GM23338 (cell line): ENCODE results near the gene RPS5. TPM values are rescaled to one million over a fixed set of nuclear protein-coding genes. Genes with fewer than 3 reads are reported as not detected.

ENCODE experiments used
- ATAC-seq: fragments of 200-7000 bp; cut with Tn5 transposase; 3 replicates; pipeline ENCODE4 v1.9.1; 2020
- DNase-seq: peaks from one replicate; pipeline ENCODE4 v3.0.0-alpha.2; 2015; ENCODE audit warnings: low spot score
- H2AFZ ChIP-seq: fragments of 200-600 bp; sonication (generic); 2 replicates; pipeline ENCODE4 v1.8.0; 2016; ENCODE audit warnings: antibody characterized with exemption, mild to moderate bottlenecking, moderate library complexity
- H3F3A ChIP-seq: fragments of 200-600 bp; sonication (generic); replicated peaks from 2 replicates; pipeline ENCODE4 v1.8.0; 2017; ENCODE audit warnings: antibody characterized with exemption, mixed run types, low read depth
- H3K27ac ChIP-seq: fragments of 200-600 bp; sonication (generic); 2 replicates; pipeline ENCODE4 v1.6.1; 2016; ENCODE audit warnings: low read depth
- H3K27me3 ChIP-seq: fragments of 200-600 bp; sonication (generic); 2 replicates; pipeline ENCODE4 v1.8.0; 2016; ENCODE audit warnings: mild to moderate bottlenecking, mixed run types, moderate library complexity; ENCODE audit not compliant: insufficient read depth
- H3K36me3 ChIP-seq: fragments of 200-600 bp; sonication (generic); 2 replicates; pipeline ENCODE4 v1.8.0; 2016; ENCODE audit warnings: mild to moderate bottlenecking; ENCODE audit not compliant: insufficient read depth
- H3K4me1 ChIP-seq: fragments of 200-600 bp; sonication (generic); 2 replicates; pipeline ENCODE4 v1.8.0; 2016; ENCODE audit warnings: mild to moderate bottlenecking, moderate library complexity; ENCODE audit not compliant: insufficient read depth
- H3K4me2 ChIP-seq: fragments of 200-600 bp; sonication (generic); 2 replicates; pipeline ENCODE4 v1.7.1; 2017; ENCODE audit warnings: mixed run types
- H3K4me3 ChIP-seq: fragments of 200-600 bp; sonication (generic); 2 replicates; pipeline ENCODE4 v1.6.1; 2016; ENCODE audit warnings: mixed run types
- H3K79me2 ChIP-seq: fragments of 200-600 bp; sonication (generic); replicated peaks from 2 replicates; pipeline ENCODE4 v1.8.0; 2017; ENCODE audit warnings: mild to moderate bottlenecking; ENCODE audit not compliant: insufficient read depth
- H3K9me2 ChIP-seq: fragments of 200-600 bp; sonication (generic); 2 replicates; pipeline ENCODE4 v1.8.0; 2017; ENCODE audit not compliant: insufficient read depth
- H4K20me1 ChIP-seq: fragments of 200-600 bp; sonication (generic); replicated peaks from 2 replicates; pipeline ENCODE4 v1.8.0; 2017; ENCODE audit warnings: mild to moderate bottlenecking; ENCODE audit not compliant: insufficient read depth
- H3K27ac Mint-ChIP-seq: 2 replicates; pipeline ENCODE4 v1.8.0; 2020; ENCODE audit warnings: inconsistent platforms, mild to moderate bottlenecking, moderate library complexity, mixed read lengths
- H3K27me3 Mint-ChIP-seq: 3 replicates; pipeline ENCODE4 v1.8.0; 2022; ENCODE audit warnings: low read depth, mild to moderate bottlenecking, moderate library complexity, mixed read lengths, inconsistent platforms; ENCODE audit not compliant: insufficient read depth, poor library complexity
- H3K36me3 Mint-ChIP-seq: 3 replicates; pipeline ENCODE4 v1.8.0; 2021; ENCODE audit warnings: low read depth, mild to moderate bottlenecking, inconsistent platforms, moderate library complexity, mixed read lengths
- H3K4me1 Mint-ChIP-seq: 3 replicates; pipeline ENCODE4 v1.8.0; 2020; ENCODE audit warnings: mild to moderate bottlenecking, inconsistent platforms, mixed read lengths
- H3K4me3 Mint-ChIP-seq: 3 replicates; pipeline ENCODE4 v1.8.0; 2021; ENCODE audit warnings: moderate library complexity, mild to moderate bottlenecking, inconsistent platforms, mixed read lengths
- H3K9me3 Mint-ChIP-seq: 3 replicates; pipeline ENCODE4 v1.8.0; 2020; ENCODE audit warnings: moderate library complexity, mild to moderate bottlenecking, inconsistent platforms, mixed read lengths
- CREB1 ChIP-seq: fragments of 250-450 bp; sonication (Bioruptor Pico); IDR thresholded peaks from 2 replicates; pipeline ENCODE4 v1.5.0; 2020; ENCODE audit warnings: low read depth, mild to moderate bottlenecking, moderate library complexity
- ETS1 ChIP-seq: IDR thresholded peaks from 2 replicates; pipeline ENCODE4 v1.6.1; 2016; ENCODE audit warnings: antibody characterized with exemption
- EZH2 ChIP-seq: fragments of 200-600 bp; sonication (generic); IDR thresholded peaks from one replicate; pipeline ENCODE4 v1.8.0; 2017; ENCODE audit warnings: antibody characterized with exemption, mild to moderate bottlenecking, low read depth; ENCODE audit not compliant: unreplicated experiment
- EZH2phosphoT487 ChIP-seq: fragments of 200-600 bp; sonication (generic); IDR thresholded peaks from one replicate; pipeline ENCODE4 v1.8.1; 2018; ENCODE audit warnings: antibody characterized with exemption; ENCODE audit not compliant: unreplicated experiment
- JUNB ChIP-seq: IDR thresholded peaks from one replicate; pipeline ENCODE4 v1.6.1; 2016; ENCODE audit warnings: antibody characterized with exemption; ENCODE audit not compliant: unreplicated experiment
- NANOG ChIP-seq: IDR thresholded peaks from 2 replicates; pipeline ENCODE4 v1.6.1; 2016; ENCODE audit warnings: antibody characterized with exemption, borderline replicate concordance
- STAT1 ChIP-seq: IDR thresholded peaks from one replicate; pipeline ENCODE4 v1.6.1; 2016; ENCODE audit warnings: antibody characterized with exemption; ENCODE audit not compliant: unreplicated experiment
- ZNF331 ChIP-seq: fragments of 250-450 bp; sonication (Bioruptor Pico); IDR thresholded peaks from 2 replicates; pipeline ENCODE4 v1.5.0; 2020; ENCODE audit warnings: low read depth, mild to moderate bottlenecking, moderate library complexity
- ZNF462 ChIP-seq: fragments of 250-450 bp; sonication (Bioruptor Pico); IDR thresholded peaks from 2 replicates; pipeline ENCODE4 v1.5.0; 2020; ENCODE audit warnings: mild to moderate bottlenecking, moderate library complexity
- polyA plus RNA-seq: library from polyadenylated mRNA; unstranded; fragments of >200 nt; fragmentation: Nextera tagmentation; extraction: Ambion mirVana; gene quantifications from 2 replicates; pipeline ENCODE4 v1.2.1, GENCODE V29; 2016
- total RNA-seq: library from RNA; depleted of rRNA; stranded (reverse); fragments of >200 nt; shearing (Covaris generic); gene quantifications from 2 replicates; pipeline ENCODE4 v1.2.3, GENCODE V29; 2014
- TF ChIP-seq, protein P1 (sequence below): IDR thresholded peaks from one replicate; pipeline ENCODE4 v1.6.1; 2018; ENCODE audit warnings: antibody characterized with exemption; ENCODE audit not compliant: unreplicated experiment

RPS5 gene
- total and polyA plus RNA-seq, 2 experiments from 2014 or later: 734 to 2,111 TPM

DNA sequence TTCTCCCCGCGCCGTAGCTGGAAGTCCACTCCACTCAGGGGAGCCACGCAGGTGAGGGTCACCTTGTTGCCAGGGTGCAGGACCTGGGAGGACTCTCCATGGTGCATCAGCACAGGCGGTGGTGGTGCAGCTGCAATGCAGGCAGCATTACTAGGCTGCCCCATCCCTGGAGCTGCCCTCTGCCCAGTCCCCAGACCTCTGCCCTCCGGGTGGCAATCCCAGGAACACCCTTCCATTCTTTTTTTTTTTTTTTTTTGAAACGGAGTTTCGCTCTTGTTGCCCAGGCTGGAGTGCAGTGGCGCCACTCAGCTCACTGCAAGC, 35.6 kb upstream of the RPS5 start:
- Histone ChIP-seq H3K36me3 (no peaks in the 10 kb centered on the region), H3K4me1 (no peaks in the 10 kb centered on the region; the same call in 1 of the 2 replicates), H3K27ac (no peak overlapping the region), H3K79me2 (no peaks in the 10 kb centered on the region), H3K4me3 (no peak overlapping the region), H3K4me2 (no peak overlapping the region), H4K20me1 (no peaks in the 10 kb centered on the region; the same call in 1 of the 2 replicates), H3F3A (peaks cover 10% of the 10 kb centered on the region), H3K27me3 (peaks cover 49% of the 10 kb centered on the region), H2AFZ (no peak overlapping the region), H3K9me2 (no peaks in the 10 kb centered on the region)
- H3K4me3 Mint-ChIP-seq: no peak overlapping the region
- peaks cover 3% of the 10 kb centered on the region; the same call in 2 of the 3 replicates for H3K4me1 Mint-ChIP-seq
- H3K27ac Mint-ChIP-seq: no peak overlapping the region
- DNase-seq (no peak), ATAC-seq (no peak)
- H3K36me3 Mint-ChIP-seq: no peaks in the 10 kb centered on the region; the same call in 2 of the 3 replicates
- no peaks in the 10 kb centered on the region for H3K9me3 Mint-ChIP-seq
- peaks cover 12% of the 10 kb centered on the region for H3K27me3 Mint-ChIP-seq
- TF ChIP-seq STAT1 (no peak), ETS1 (no peak), EZH2 (no peak), ZNF462 (CRISPR knock-in tag) (no peak), ZNF331 (CRISPR knock-in tag) (no peak), CREB1 (no peak), JUNB (no peak), EZH2phosphoT487 (no peak), NANOG (no peak)
- TF ChIP-seq, protein P1, sequence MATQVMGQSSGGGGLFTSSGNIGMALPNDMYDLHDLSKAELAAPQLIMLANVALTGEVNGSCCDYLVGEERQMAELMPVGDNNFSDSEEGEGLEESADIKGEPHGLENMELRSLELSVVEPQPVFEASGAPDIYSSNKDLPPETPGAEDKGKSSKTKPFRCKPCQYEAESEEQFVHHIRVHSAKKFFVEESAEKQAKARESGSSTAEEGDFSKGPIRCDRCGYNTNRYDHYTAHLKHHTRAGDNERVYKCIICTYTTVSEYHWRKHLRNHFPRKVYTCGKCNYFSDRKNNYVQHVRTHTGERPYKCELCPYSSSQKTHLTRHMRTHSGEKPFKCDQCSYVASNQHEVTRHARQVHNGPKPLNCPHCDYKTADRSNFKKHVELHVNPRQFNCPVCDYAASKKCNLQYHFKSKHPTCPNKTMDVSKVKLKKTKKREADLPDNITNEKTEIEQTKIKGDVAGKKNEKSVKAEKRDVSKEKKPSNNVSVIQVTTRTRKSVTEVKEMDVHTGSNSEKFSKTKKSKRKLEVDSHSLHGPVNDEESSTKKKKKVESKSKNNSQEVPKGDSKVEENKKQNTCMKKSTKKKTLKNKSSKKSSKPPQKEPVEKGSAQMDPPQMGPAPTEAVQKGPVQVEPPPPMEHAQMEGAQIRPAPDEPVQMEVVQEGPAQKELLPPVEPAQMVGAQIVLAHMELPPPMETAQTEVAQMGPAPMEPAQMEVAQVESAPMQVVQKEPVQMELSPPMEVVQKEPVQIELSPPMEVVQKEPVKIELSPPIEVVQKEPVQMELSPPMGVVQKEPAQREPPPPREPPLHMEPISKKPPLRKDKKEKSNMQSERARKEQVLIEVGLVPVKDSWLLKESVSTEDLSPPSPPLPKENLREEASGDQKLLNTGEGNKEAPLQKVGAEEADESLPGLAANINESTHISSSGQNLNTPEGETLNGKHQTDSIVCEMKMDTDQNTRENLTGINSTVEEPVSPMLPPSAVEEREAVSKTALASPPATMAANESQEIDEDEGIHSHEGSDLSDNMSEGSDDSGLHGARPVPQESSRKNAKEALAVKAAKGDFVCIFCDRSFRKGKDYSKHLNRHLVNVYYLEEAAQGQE: no peak
